ENCODE data around the gene PARD3. TPM values are rescaled to one million over a fixed set of nuclear protein-coding genes. Genes with fewer than 3 reads are reported as not detected.

Gene PARD3
- total RNA-seq, 4 donors from 2014 or later, result 42.6 to 63.6 (median 55.2) TPM

GRCh38 chr10:34587002-34587679 lies 228.0 kb downstream of the PARD3 start:
- Histone ChIP-seq H3K9me3 (no peaks in the 10 kb centered on the region), H3K36me3 (no peaks in the 10 kb centered on the region), H3K4me3 (no peak overlapping the region), H3K27ac (no peak overlapping the region), H3K27me3 (no peaks in the 10 kb centered on the region), H3K4me1 (peaks cover 0 to 23% (median 6%) of the 10 kb centered on the region in 4 donors)
- no peak for DNase-seq (ENCODE audit: low spot score in 2 of 2)
- TF ChIP-seq EP300 (IDR thresholded peaks at IDR 0.05) (no peak), POLR2A (IDR thresholded peaks at IDR 0.05) (no peak), CTCF (IDR thresholded peaks at IDR 0.05) (no peak)
- 93 to 95% methylated on average over 4 of the region's 4 CpGs for WGBS, 2 donors

- 89 to 92% methylated on average over 2 of the region's 2 CpGs for WGBS, 2 donors
- no peaks in the 10 kb centered on the region for H3K36me3 ChIP-seq
- H3K4me3 ChIP-seq, result no peak overlapping the region
- H3K9me3 ChIP-seq, result no peaks in the 10 kb centered on the region
- no peak for DNase-seq (ENCODE audit: low spot score in 2 of 2)
- no peak for TF ChIP-seq EP300 (IDR thresholded peaks at IDR 0.05)
- TF ChIP-seq POLR2A (IDR thresholded peaks at IDR 0.05), result no peak
- TF ChIP-seq CTCF (IDR thresholded peaks at IDR 0.05), result no peak
- no peaks in the 10 kb centered on the region for H3K27me3 ChIP-seq
- peaks cover 0 to 32% (median 6%) of the 10 kb centered on the region in 4 donors for H3K4me1 ChIP-seq
- no peak overlapping the region for H3K27ac ChIP-seq
These were observed 229.5 kb downstream of the PARD3 start for GRCh38 chr10:34585422-34586112.

- Histone ChIP-seq H3K27me3 (no peaks in the 10 kb centered on the region), H3K36me3 (no peaks in the 10 kb centered on the region), H3K4me1 (peaks cover 0 to 37% (median 6%) of the 10 kb centered on the region in 4 donors), H3K4me3 (no peak overlapping the region), H3K27ac (no peak overlapping the region), H3K9me3 (no peaks in the 10 kb centered on the region)
- DNase-seq (ENCODE audit: low spot score in 2 of 2), result no peak
- TF ChIP-seq POLR2A (IDR thresholded peaks at IDR 0.05), result no peak
- no peak for TF ChIP-seq CTCF (IDR thresholded peaks at IDR 0.05)
- TF ChIP-seq EP300 (IDR thresholded peaks at IDR 0.05), result peak in 1 of 2 donors; percentile 66
These were observed 230.9 kb downstream of the PARD3 start for GRCh38 chr10:34584164-34584563.

GRCh38 chr10:34581801-34582532 lies 233.1 kb downstream of the PARD3 start:
- H3K27ac ChIP-seq, result peak overlapping the region in 1 of 4 donors; percentile 38
- H3K36me3 ChIP-seq, result no peaks in the 10 kb centered on the region
- H3K27me3 ChIP-seq, result no peaks in the 10 kb centered on the region
- peaks cover 0 to 37% (median 6%) of the 10 kb centered on the region in 4 donors for H3K4me1 ChIP-seq
- 38 to 42% methylated on average over 6 of the region's 6 CpGs for WGBS, 2 donors
- H3K9me3 ChIP-seq, result no peaks in the 10 kb centered on the region
- no peak for DNase-seq (ENCODE audit: low spot score in 2 of 2)
- H3K4me3 ChIP-seq, result no peak overlapping the region
- no peak for TF ChIP-seq EP300 (IDR thresholded peaks at IDR 0.05)
- no peak for TF ChIP-seq CTCF (IDR thresholded peaks at IDR 0.05)
- TF ChIP-seq POLR2A (IDR thresholded peaks at IDR 0.05), result no peak

- WGBS, 2 donors, result 73 to 84% methylated on average over 3 of the region's 3 CpGs
- H3K27ac ChIP-seq, result no peak overlapping the region
- no peaks in the 10 kb centered on the region for H3K9me3 ChIP-seq
- TF ChIP-seq EP300 (IDR thresholded peaks at IDR 0.05), result no peak
- no peak for TF ChIP-seq POLR2A (IDR thresholded peaks at IDR 0.05)
- TF ChIP-seq CTCF (IDR thresholded peaks at IDR 0.05), result no peak
- no peak for DNase-seq (ENCODE audit: low spot score in 2 of 2)
- no peaks in the 10 kb centered on the region for H3K27me3 ChIP-seq
- H3K36me3 ChIP-seq, result no peaks in the 10 kb centered on the region
- H3K4me1 ChIP-seq, result peaks cover 0 to 42% (median 6%) of the 10 kb centered on the region in 4 donors
- H3K4me3 ChIP-seq, result no peak overlapping the region
These were observed 234.5 kb downstream of the PARD3 start for GRCh38 chr10:34580643-34581042.
